Prostate gland (tissue), 2 donors: ENCODE results near the gene KIAA1614. TPM values are rescaled to one million over a fixed set of nuclear protein-coding genes. Genes with fewer than 3 reads are reported as not detected.
"Not testable (repeated sequence)": the region's sequence is repeated elsewhere in the genome, so short reads cannot be mapped to it uniquely, and the experiment has no call there.

Source experiments
- DNase-seq: peaks from one replicate; pipeline ENCODE4 v3.0.0-alpha.2; 2019; ENCODE audit warnings: low spot score
- H3K27ac ChIP-seq, 2 donors: fragments of 200-600 bp; sonication (generic); 2 replicates each; pipeline ENCODE4 v1.5.1; 2017 to 2019
- H3K27me3 ChIP-seq: fragments of 200-600 bp; sonication (generic); replicated peaks from 2 replicates; pipeline ENCODE4 v1.5.1; 2019; ENCODE audit not compliant: insufficient read depth
- H3K36me3 ChIP-seq, 2 donors: fragments of 200-600 bp; sonication (generic); 1 replicate in 1 of 2; 2 replicates in 1 of 2; pipeline versions ENCODE4 v1.5.1 to v1.8.1; 2017 to 2019
- H3K4me1 ChIP-seq: fragments of 200-600 bp; sonication (generic); replicated peaks from 2 replicates; pipeline ENCODE4 v1.5.1; 2019
- H3K4me3 ChIP-seq, 2 donors: fragments of 200-600 bp; sonication (generic); 2 replicates each; pipeline ENCODE4 v1.5.1; 2017 to 2019
- H3K9me3 ChIP-seq: fragments of 200-600 bp; sonication (generic); 2 replicates; pipeline ENCODE4 v1.5.1; 2017
- CTCF ChIP-seq, 4 experiments: fragments of 200-600 bp in 2 of 4; fragments of 450-650 bp in 2 of 4; sonication (generic) in 2 of 4; IDR thresholded peaks; 1 replicate in 3 of 4; 2 replicates in 1 of 4; pipeline ENCODE4 v1.5.1; 2016 to 2019; ENCODE audit warnings: antibody characterized with exemption in 4 of 4, mild to moderate bottlenecking in 2 of 4, moderate library complexity in 2 of 4
- POLR2A ChIP-seq: fragments of 450-650 bp; IDR thresholded peaks from one replicate; pipeline ENCODE4 v1.6.1; 2016; ENCODE audit warnings: antibody characterized with exemption, mild to moderate bottlenecking
- POLR2AphosphoS5 ChIP-seq: sonication (generic); formaldehyde crosslinking; IDR thresholded peaks from one replicate; pipeline ENCODE4 v1.6.1; 2017; ENCODE audit warnings: antibody characterized with exemption
- WGBS: methylation state at CpG from one replicate; pipeline ENCODE4 v1.1.5; 2018; 5-methylcytosine and 5-hydroxymethylcytosine counted together
- intact Hi-C: fragments of 100-400 bp; cut with DNase I; formaldehyde crosslinking; loops from one replicate; pipeline ENCODE4 v1.14.2; 2022
- total RNA-seq, 2 donors: library from RNA; depleted of rRNA; stranded (reverse); fragments of >200 nt; gene quantifications; one replicate each; pipeline ENCODE4 v1.1.0, GENCODE V29; 2016

The KIAA1614 gene
- total RNA-seq, 2 donors from 2014 or later: 3.7 to 6.4 TPM

GRCh38 chr1:180964595-180964994, 51.9 kb downstream of the KIAA1614 start:
- Histone ChIP-seq H3K36me3 (no peaks in the 10 kb centered on the region), H3K27me3 (no peaks in the 10 kb centered on the region), H3K4me3 (no peak overlapping the region), H3K27ac (no peak overlapping the region), H3K9me3 (no peaks in the 10 kb centered on the region), H3K4me1 (no peaks in the 10 kb centered on the region)
- no peak for DNase-seq
- intact Hi-C loops: no loop called here
- 79% methylated on average over 6 of the region's 6 CpGs for WGBS
- TF ChIP-seq POLR2AphosphoS5 (no peak), CTCF (IDR thresholded peaks at IDR 0.05) (no peak), POLR2A (no peak)

- DNase-seq: no peak
- H3K9me3 ChIP-seq: no peaks in the 10 kb centered on the region
- intact Hi-C loops: no loop called here
- no peak overlapping the region for H3K27ac ChIP-seq
- no peaks in the 10 kb centered on the region for H3K27me3 ChIP-seq
- WGBS: 94% methylated on average over 4 of the region's 4 CpGs
- no peaks in the 10 kb centered on the region for H3K36me3 ChIP-seq
- H3K4me3 ChIP-seq: no peak overlapping the region
- H3K4me1 ChIP-seq: no peaks in the 10 kb centered on the region
- TF ChIP-seq CTCF (IDR thresholded peaks at IDR 0.05) (no peak), POLR2A (no peak), POLR2AphosphoS5 (no peak)
Observed at GRCh38 chr1:180966312-180966711, 53.6 kb downstream of the KIAA1614 start.

- TF ChIP-seq CTCF (IDR thresholded peaks at IDR 0.05): no peak
- no peak for TF ChIP-seq POLR2A
- no peak for TF ChIP-seq POLR2AphosphoS5
- Histone ChIP-seq H3K27me3 (no peaks in the 10 kb centered on the region), H3K36me3 (no peaks in the 10 kb centered on the region), H3K9me3 (no peaks in the 10 kb centered on the region), H3K27ac (no peak overlapping the region), H3K4me3 (no peak overlapping the region), H3K4me1 (no peaks in the 10 kb centered on the region)
- WGBS: 86% methylated on average over 15 of the region's 15 CpGs
- no peak for DNase-seq
- intact Hi-C loops: no loop called here
Observed at GRCh38 chr1:180966744-180967536, 54.2 kb downstream of the KIAA1614 start.

- no peak for TF ChIP-seq POLR2AphosphoS5
- no peak for TF ChIP-seq POLR2A
- TF ChIP-seq CTCF (IDR thresholded peaks at IDR 0.05): no peak
- intact Hi-C loops: no loop called here
- Histone ChIP-seq H3K9me3 (no peaks in the 10 kb centered on the region), H3K4me1 (no peaks in the 10 kb centered on the region), H3K36me3 (no peaks in the 10 kb centered on the region), H3K27ac (no peak overlapping the region), H3K4me3 (no peak overlapping the region), H3K27me3 (no peaks in the 10 kb centered on the region)
- 35% methylated on average over 1 of the region's 1 CpG for WGBS
- no peak for DNase-seq
Observed at GRCh38 chr1:180967558-180967957, 54.9 kb downstream of the KIAA1614 start.

GRCh38 chr1:180968834-180969233, 56.1 kb downstream of the KIAA1614 start:
- H3K36me3 ChIP-seq, intact Hi-C loops, H3K4me1 ChIP-seq, DNase-seq, H3K9me3 ChIP-seq, H3K27me3 ChIP-seq, H3K4me3 ChIP-seq, H3K27ac ChIP-seq: not testable (repeated sequence)
- 94% methylated on average over 8 of the region's 8 CpGs for WGBS
